ENCODE data around the gene HNRNPF. TPM values are rescaled to one million over a fixed set of nuclear protein-coding genes. Genes with fewer than 3 reads are reported as not detected.
A peak's percentile ranks its signal among the peaks of the same experiment; 100 is the strongest.

HNRNPF gene
- total RNA-seq, 1 donor from 2014 or later, result 101 TPM

GRCh38 chr10:43402880-43403452 is 6.0 kb downstream of the HNRNPF start:
- H3K9me3 ChIP-seq, result no peaks in the 10 kb centered on the region
- H3K27me3 ChIP-seq, result no peaks in the 10 kb centered on the region
- no peak for TF ChIP-seq CTCF (IDR thresholded peaks at IDR 0.05)
- H3K4me1 ChIP-seq, result peaks cover 7 to 45% of the 10 kb centered on the region in 2 donors
- H3K36me3 ChIP-seq, result peaks cover 0 to 8% of the 10 kb centered on the region in 2 donors
- DNase-seq (ENCODE audit: low spot score in 2 of 2), result no peak
- intact Hi-C loops (cut with DNase I), result no loop called here
- H3K27ac ChIP-seq, result no peak overlapping the region
- H3K4me3 ChIP-seq, result no peak overlapping the region

DNA sequence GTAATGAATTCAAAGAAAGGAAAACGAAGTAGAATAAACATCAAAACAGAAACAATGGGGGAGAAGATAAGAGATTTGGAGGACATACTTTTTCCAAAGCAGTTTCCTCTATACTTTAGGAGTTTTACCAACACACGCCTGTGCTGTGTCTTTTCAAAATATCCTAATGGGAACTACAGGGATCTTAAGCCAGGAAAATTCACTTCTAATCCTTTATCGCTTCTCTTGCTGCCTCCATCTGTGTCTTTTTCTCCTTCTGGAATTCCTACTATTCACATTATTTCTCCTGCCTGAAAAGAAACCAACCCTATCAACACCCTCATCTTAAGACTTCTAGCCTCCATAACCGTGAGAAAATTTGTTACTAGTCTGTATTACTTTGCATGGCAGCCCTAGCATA is 6.8 kb downstream of the HNRNPF start:
- H3K4me3 ChIP-seq, result no peak overlapping the region
- no peaks in the 10 kb centered on the region for H3K27me3 ChIP-seq
- peaks cover 10 to 52% of the 10 kb centered on the region in 2 donors for H3K4me1 ChIP-seq
- intact Hi-C loops (cut with DNase I), result no loop called here
- H3K27ac ChIP-seq, result no peak overlapping the region
- no peak for DNase-seq (ENCODE audit: low spot score in 2 of 2)
- no peak for TF ChIP-seq CTCF (IDR thresholded peaks at IDR 0.05)
- peaks cover 0 to 8% of the 10 kb centered on the region in 2 donors for H3K36me3 ChIP-seq
- H3K9me3 ChIP-seq, result no peaks in the 10 kb centered on the region

DNA sequence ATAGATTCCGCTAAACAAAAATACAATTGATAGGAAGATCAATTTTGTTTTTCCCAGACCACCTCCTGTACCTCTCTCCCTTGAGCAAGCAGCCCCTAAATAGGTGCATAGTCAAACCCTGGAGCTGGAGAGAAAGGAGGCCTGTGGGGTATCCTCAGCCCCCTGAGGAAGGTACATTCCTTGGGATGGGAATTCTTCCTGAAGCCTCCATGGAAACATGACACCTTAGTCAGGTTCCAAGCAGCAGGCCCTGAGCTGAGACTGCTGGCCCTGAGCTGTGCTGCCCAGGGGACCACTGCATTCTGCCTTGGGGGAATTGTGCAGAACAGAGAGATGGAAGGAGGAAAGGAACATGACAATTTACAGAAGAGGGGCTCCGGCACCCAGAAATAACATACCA is 7.4 kb downstream of the HNRNPF start:
- intact Hi-C loops (cut with DNase I), result no loop called here
- peak in 1 of 2 donors; percentile 16 for DNase-seq (ENCODE audit: low spot score in 2 of 2)

GRCh38 chr10:43399320-43400310 is 9.4 kb downstream of the HNRNPF start:
- Histone ChIP-seq H3K9me3 (no peaks in the 10 kb centered on the region), H3K27me3 (no peaks in the 10 kb centered on the region), H3K4me1 (peaks cover 7 to 44% of the 10 kb centered on the region in 2 donors), H3K27ac (no peak overlapping the region), H3K4me3 (no peak overlapping the region), H3K36me3 (peaks cover 0 to 9% of the 10 kb centered on the region in 2 donors)
- intact Hi-C loops (cut with DNase I), result loop anchor here (10.0 kb wide), 1 partner anchor 175 kb away; the partner anchor contains the start of gene ZNF239
- DNase-seq (ENCODE audit: low spot score in 2 of 2), result peak in 1 of 2 donors; percentile 34
- TF ChIP-seq CTCF (IDR thresholded peaks at IDR 0.05), result no peak

More for the DNA sequence above, 7.4 kb downstream of the HNRNPF start:
- TF ChIP-seq CTCF (IDR thresholded peaks at IDR 0.05), result no peak
- no peaks in the 10 kb centered on the region for H3K27me3 ChIP-seq
- H3K4me3 ChIP-seq, result no peak overlapping the region
- peaks cover 0 to 8% of the 10 kb centered on the region in 2 donors for H3K36me3 ChIP-seq
- H3K4me1 ChIP-seq, result peaks cover 10 to 52% of the 10 kb centered on the region in 2 donors
- no peaks in the 10 kb centered on the region for H3K9me3 ChIP-seq
- no peak overlapping the region for H3K27ac ChIP-seq

DNA sequence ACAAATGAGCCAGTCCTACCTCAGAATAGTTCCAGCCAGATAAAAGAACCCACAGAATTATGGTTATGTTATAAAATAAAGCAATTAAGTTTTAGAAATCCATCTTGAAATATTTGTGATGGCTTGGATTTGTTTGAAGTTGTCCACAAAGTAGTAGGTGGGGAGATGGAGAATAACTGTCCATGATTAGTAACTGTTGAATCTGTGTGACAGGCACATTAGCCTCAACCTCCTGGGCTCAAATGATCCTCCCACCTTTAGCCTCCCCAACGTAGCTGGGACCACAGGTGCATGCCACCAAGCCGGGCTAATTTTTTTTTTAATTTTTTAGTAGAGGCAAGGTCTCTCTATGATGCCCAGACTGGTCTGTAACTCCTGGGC is 10.1 kb downstream of the HNRNPF start:
- Histone ChIP-seq H3K9me3 (no peaks in the 10 kb centered on the region), H3K4me3 (no peak overlapping the region), H3K4me1 (peaks cover 7 to 43% of the 10 kb centered on the region in 2 donors), H3K27ac (no peak overlapping the region), H3K27me3 (no peaks in the 10 kb centered on the region), H3K36me3 (peaks cover 5 to 16% of the 10 kb centered on the region in 2 donors)
- no peak for DNase-seq (ENCODE audit: low spot score in 2 of 2)
- intact Hi-C loops (cut with DNase I), result loop anchor here (10.0 kb wide), 1 partner anchor 176 kb away; the partner anchor contains the start of gene ZNF239
- no peak for TF ChIP-seq CTCF (IDR thresholded peaks at IDR 0.05)

All from ascending aorta (tissue), 2 donors.